Measurements from ENCODE around the gene NRIP1.

The NRIP1 gene

GRCh38 chr21:15018382-15018781 is 46.4 kb downstream of the NRIP1 start:
- TF ChIP-seq CTCF (IDR thresholded peaks at IDR 0.05; ENCODE audit: low read length) = no peak
- no peak for TF ChIP-seq EZH2phosphoT487 (IDR thresholded peaks at IDR 0.05; ENCODE audit: low read length)
- TF ChIP-seq EZH2 (optimal IDR thresholded peaks at IDR 0.05; ENCODE audit: low read depth, low read length) = no peak
- H3K79me2 ChIP-seq (ENCODE audit: low read length) = no peaks in the 10 kb centered on the region

GRCh38 chr21:15015622-15016471 is 49.0 kb downstream of the NRIP1 start:
- no peak overlapping the region for H3K4me2 ChIP-seq (ENCODE audit: low read depth, low read length)
- no peak for DNase-seq
- H3K9me2 ChIP-seq (replicated peaks; ENCODE audit: insufficient read depth, low read length) = no peaks in the 10 kb centered on the region
- no peaks in the 10 kb centered on the region for H4K20me1 ChIP-seq (ENCODE audit: insufficient read depth, low read length)
- 0 out of 2 replicates have a peak, but pooled peaks cover 3% of the 10 kb centered on the region for H3K4me1 ChIP-seq (ENCODE audit: low read length)
- H3K9ac ChIP-seq (ENCODE audit: low read length) = no peak overlapping the region
- H3K27me3 ChIP-seq (replicated peaks; ENCODE audit: insufficient read depth, low read length) = no peaks in the 10 kb centered on the region
- TF ChIP-seq EZH2 (optimal IDR thresholded peaks at IDR 0.05; ENCODE audit: low read depth, low read length) (no peak), CTCF (IDR thresholded peaks at IDR 0.05; ENCODE audit: low read length) (no peak), EZH2phosphoT487 (IDR thresholded peaks at IDR 0.05; ENCODE audit: low read length) (no peak)
- no peak overlapping the region for H2AFZ ChIP-seq (ENCODE audit: low read length)
- H3K79me2 ChIP-seq (ENCODE audit: low read length) = no peaks in the 10 kb centered on the region
- H3K27ac ChIP-seq (ENCODE audit: low read length) = no peak overlapping the region
- no peaks in the 10 kb centered on the region for H3K9me3 ChIP-seq (replicated peaks; ENCODE audit: insufficient read depth, low read length)
- H3K4me3 ChIP-seq (ENCODE audit: low read length) = no peak overlapping the region
- no peaks in the 10 kb centered on the region for H3F3A ChIP-seq (ENCODE audit: insufficient read depth, low read length)
- no peaks in the 10 kb centered on the region for H3K36me3 ChIP-seq (replicated peaks; ENCODE audit: insufficient read depth, low read length)

More at GRCh38 chr21:15018382-15018781, 46.4 kb downstream of the NRIP1 start:
- no peaks in the 10 kb centered on the region for H3K36me3 ChIP-seq (replicated peaks; ENCODE audit: insufficient read depth, low read length)
- H3K9ac ChIP-seq (ENCODE audit: low read length) = no peak overlapping the region
- H2AFZ ChIP-seq (ENCODE audit: low read length) = no peak overlapping the region
- H3K4me3 ChIP-seq (ENCODE audit: low read length) = no peak overlapping the region
- H3K27ac ChIP-seq (ENCODE audit: low read length) = no peak overlapping the region
- H4K20me1 ChIP-seq (ENCODE audit: insufficient read depth, low read length) = no peaks in the 10 kb centered on the region
- no peaks in the 10 kb centered on the region for H3K9me2 ChIP-seq (replicated peaks; ENCODE audit: insufficient read depth, low read length)
- H3K27me3 ChIP-seq (replicated peaks; ENCODE audit: insufficient read depth, low read length) = no peaks in the 10 kb centered on the region
- H3K4me1 ChIP-seq (ENCODE audit: low read length) = peaks cover 8% of the 10 kb centered on the region; the same call in 1 of the 2 replicates
- DNase-seq = no peak
- H3F3A ChIP-seq (ENCODE audit: insufficient read depth, low read length) = no peaks in the 10 kb centered on the region
- no peak overlapping the region for H3K4me2 ChIP-seq (ENCODE audit: low read depth, low read length)
- H3K9me3 ChIP-seq (replicated peaks; ENCODE audit: insufficient read depth, low read length) = no peaks in the 10 kb centered on the region

GRCh38 chr21:15014221-15014620 is 50.6 kb downstream of the NRIP1 start:
- Histone ChIP-seq H3F3A (ENCODE audit: insufficient read depth, low read length) (no peaks in the 10 kb centered on the region), H3K4me2 (ENCODE audit: low read depth, low read length) (no peak overlapping the region), H3K27ac (ENCODE audit: low read length) (no peak overlapping the region), H2AFZ (ENCODE audit: low read length) (no peak overlapping the region), H3K4me1 (ENCODE audit: low read length) (no peaks in the 10 kb centered on the region), H3K9me3 (replicated peaks; ENCODE audit: insufficient read depth, low read length) (no peaks in the 10 kb centered on the region), H3K79me2 (ENCODE audit: low read length) (no peaks in the 10 kb centered on the region), H3K4me3 (ENCODE audit: low read length) (no peak overlapping the region), H3K27me3 (replicated peaks; ENCODE audit: insufficient read depth, low read length) (no peaks in the 10 kb centered on the region), H4K20me1 (ENCODE audit: insufficient read depth, low read length) (no peaks in the 10 kb centered on the region), H3K9me2 (replicated peaks; ENCODE audit: insufficient read depth, low read length) (no peaks in the 10 kb centered on the region), H3K36me3 (replicated peaks; ENCODE audit: insufficient read depth, low read length) (no peaks in the 10 kb centered on the region), H3K9ac (ENCODE audit: low read length) (no peak overlapping the region)
- DNase-seq = no peak
- TF ChIP-seq EZH2phosphoT487 (IDR thresholded peaks at IDR 0.05; ENCODE audit: low read length) (no peak), EZH2 (optimal IDR thresholded peaks at IDR 0.05; ENCODE audit: low read depth, low read length) (no peak), CTCF (IDR thresholded peaks at IDR 0.05; ENCODE audit: low read length) (no peak)
